HepG2 (cell line): Measurements from ENCODE around the gene KTI12. TPM values are rescaled to one million over a fixed set of nuclear protein-coding genes. Genes with fewer than 3 reads are reported as not detected.

Source experiments
- CENPT ChIP-seq: sonication (generic); formaldehyde crosslinking; IDR thresholded peaks from 2 replicates; pipeline ENCODE4 v1.8.0; 2022; ENCODE audit warnings: low read depth, mild to moderate bottlenecking, moderate library complexity, missing genetic modification reagents
- CHD2 ChIP-seq: IDR thresholded peaks from 2 replicates; pipeline ENCODE4 v1.6.1; 2011; ENCODE audit warnings: low read depth, low read length, improper control_type of control experiment
- ERF ChIP-seq: IDR thresholded peaks from 2 replicates; pipeline ENCODE4 v1.6.1; 2018; ENCODE audit warnings: missing biosample characterization, missing genetic modification reagents
- FOXA3 ChIP-seq: IDR thresholded peaks from 2 replicates; pipeline ENCODE4 v1.6.1; 2016; ENCODE audit warnings: missing genetic modification reagents, missing compliant biosample characterization
- FOXM1 ChIP-seq: sonication (generic); formaldehyde crosslinking; IDR thresholded peaks from 2 replicates; pipeline ENCODE4 v1.5.0; 2020; ENCODE audit warnings: missing genetic modification reagents
- HOXA3 ChIP-seq: sonication (generic); formaldehyde crosslinking; IDR thresholded peaks from 2 replicates; pipeline ENCODE4 v1.5.0; 2020; ENCODE audit warnings: missing genetic modification reagents
- KAT2B ChIP-seq: fragments of 150-350 bp; IDR thresholded peaks from 2 replicates; pipeline ENCODE4 v1.6.1; 2014; ENCODE audit warnings: low read depth, low read length, borderline replicate concordance
- NFKBIZ ChIP-seq: IDR thresholded peaks from 2 replicates; pipeline ENCODE4 v1.6.1; 2018; ENCODE audit warnings: missing genetic modification reagents, missing compliant biosample characterization
- NONO ChIP-seq, 2 experiments: fragments of 450-650 bp in 1 of 2; sonication (generic) in 1 of 2; formaldehyde crosslinking in 1 of 2; IDR thresholded peaks in 1 of 2; conservative IDR thresholded peaks in 1 of 2; 2 replicates each; pipeline versions ENCODE4 v1.6.1 to v1.8.0; 2017 to 2022; ENCODE audit warnings: mild to moderate bottlenecking in 1 of 2, missing genetic modification reagents in 1 of 2, moderate library complexity in 1 of 2
- PRPF4 ChIP-seq: fragments of 200-400 bp; formaldehyde crosslinking; IDR thresholded peaks from 2 replicates; pipeline ENCODE4 v1.6.1; 2016; ENCODE audit warnings: low read length, low read depth; ENCODE audit not compliant: poor library complexity, severe bottlenecking
- REL ChIP-seq: sonication (generic); formaldehyde crosslinking; conservative IDR thresholded peaks from 2 replicates; pipeline ENCODE4 v1.8.0; 2022; ENCODE audit warnings: mild to moderate bottlenecking, missing genetic modification reagents, moderate library complexity
- SIX1 ChIP-seq: sonication (generic); formaldehyde crosslinking; IDR thresholded peaks from 2 replicates; pipeline ENCODE4 v1.4.0; 2020; ENCODE audit warnings: missing genetic modification reagents, borderline replicate concordance
- SMARCE1 ChIP-seq: fragments of 450-650 bp; IDR thresholded peaks from 2 replicates; pipeline ENCODE4 v1.6.1; 2017; ENCODE audit warnings: borderline replicate concordance
- ZNF12 ChIP-seq: sonication (generic); formaldehyde crosslinking; IDR thresholded peaks from 2 replicates; pipeline ENCODE4 v1.5.0; 2020; ENCODE audit warnings: missing genetic modification reagents
- ZNF251 ChIP-seq: sonication (generic); formaldehyde crosslinking; IDR thresholded peaks from 2 replicates; pipeline ENCODE4 v1.9.0; 2021; ENCODE audit warnings: mild to moderate bottlenecking, missing genetic modification reagents
- ZNF335 ChIP-seq: sonication (generic); formaldehyde crosslinking; IDR thresholded peaks from 2 replicates; pipeline ENCODE4 v1.4.0; 2020; ENCODE audit warnings: missing genetic modification reagents
- ZNF552 ChIP-seq: sonication (generic); formaldehyde crosslinking; IDR thresholded peaks from 2 replicates; pipeline ENCODE4 v1.9.0; 2022; ENCODE audit warnings: missing genetic modification reagents, mild to moderate bottlenecking, borderline replicate concordance
- ZNF777 ChIP-seq: sonication (generic); formaldehyde crosslinking; IDR thresholded peaks from 2 replicates; pipeline ENCODE4 v1.4.0; 2020; ENCODE audit warnings: missing genetic modification reagents
- polyA plus RNA-seq, 8 experiments: library from polyadenylated mRNA; depleted of rRNA in 3 of 8; stranded (reverse) in 7 of 8; unstranded in 1 of 8; fragments of >200 nt; fragmentation: Illumina TruSeq in 4 of 8; extraction: Trizol in 4 of 8; gene quantifications; 2 replicates each; pipeline versions ENCODE4 v1.2.1 to v1.2.3, GENCODE V29; 2011 to 2016; ENCODE audit warnings: low read depth in 4 of 8, missing spikeins in 1 of 8, mixed read lengths in 1 of 8; ENCODE audit not compliant: insufficient read depth in 1 of 8
- total RNA-seq, 5 experiments: library from RNA; depleted of rRNA; stranded (reverse); fragments of >200 nt; fragmentation: Illumina TruSeq; extraction: Trizol; gene quantifications; 2 replicates each; pipeline ENCODE4 v1.2.3, GENCODE V29; 2016; ENCODE audit warnings: low read depth in 1 of 5
- TF ChIP-seq, protein P1 (sequence below): sonication (generic); formaldehyde crosslinking; IDR thresholded peaks from 2 replicates; pipeline ENCODE4 v1.4.0; 2020; ENCODE audit warnings: missing genetic modification reagents, mild to moderate bottlenecking, borderline replicate concordance
- TF ChIP-seq, protein P2 (sequence below), 2 experiments: sonication (generic) in 1 of 2; formaldehyde crosslinking in 1 of 2; IDR thresholded peaks; 2 replicates each; pipeline versions ENCODE4 v1.4.0 to v1.6.1; 2018 to 2020; ENCODE audit warnings: missing genetic modification reagents in 2 of 2, borderline replicate concordance in 1 of 2, low read depth in 1 of 2, mild to moderate bottlenecking in 1 of 2, missing biosample characterization in 1 of 2
- TF ChIP-seq, protein P3 (sequence below): sonication (generic); formaldehyde crosslinking; IDR thresholded peaks from 2 replicates; pipeline ENCODE4 v1.5.0; 2020; ENCODE audit warnings: mild to moderate bottlenecking, missing genetic modification reagents, borderline replicate concordance
- TF ChIP-seq, protein P4 (sequence below): sonication (generic); formaldehyde crosslinking; IDR thresholded peaks from 2 replicates; pipeline ENCODE4 v1.5.0; 2020; ENCODE audit warnings: missing genetic modification reagents

KTI12 gene
- total and polyA plus RNA-seq, 2 of the 13 experiments (the other 11 are each of a cell fraction or from before 2014, with no cell fraction given) = 7.4 to 10.2 TPM

DNA sequence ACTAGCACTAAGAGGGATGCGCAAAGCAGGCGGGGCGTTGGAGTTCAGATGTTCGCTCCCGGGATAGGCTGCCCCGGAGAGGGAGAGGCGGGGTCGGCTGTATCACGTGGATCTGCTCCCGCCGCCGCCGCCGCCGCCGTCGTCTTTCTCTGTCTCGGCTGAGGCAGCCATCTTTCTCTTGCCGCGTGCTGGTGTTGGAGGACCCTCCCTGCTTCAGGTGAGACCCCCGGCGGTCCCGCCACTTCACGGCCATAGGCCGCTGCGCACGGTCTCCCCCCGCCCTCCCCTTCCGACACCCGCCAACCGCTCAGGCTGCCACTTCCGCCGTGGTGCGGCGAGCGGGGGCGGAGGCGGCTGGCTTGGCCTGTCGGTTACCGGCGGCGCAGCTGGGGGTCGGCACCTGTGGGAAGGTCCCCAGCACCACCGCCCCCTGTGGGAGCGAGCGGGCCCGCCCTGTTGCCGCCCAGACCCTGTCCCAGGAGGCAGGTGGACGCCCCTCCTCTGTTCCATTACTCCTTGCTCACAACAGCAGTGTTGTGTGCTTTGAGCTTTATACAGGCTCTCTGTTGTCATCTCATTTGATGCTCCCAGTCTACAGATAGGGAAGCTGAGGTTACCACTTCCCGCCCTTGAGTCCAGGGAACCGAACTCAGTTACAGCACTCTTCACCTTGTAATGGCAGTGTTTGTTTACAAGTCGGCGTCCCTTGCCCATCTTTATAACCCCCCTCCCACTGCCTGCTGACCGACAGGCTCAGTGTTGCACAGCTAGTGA, 22.7 kb upstream of the KTI12 start, which contains the start of gene BTF3L4 (continued):
- TF ChIP-seq CHD2 = no peak
- peak; percentile 62; the same call in 1 of the 2 replicates for TF ChIP-seq HOXA3 (CRISPR knock-in tag)
- no peak for TF ChIP-seq NFKBIZ (CRISPR knock-in tag)
- no peak for TF ChIP-seq ZNF335
- TF ChIP-seq SMARCE1 = no peak
- no peak for TF ChIP-seq FOXM1 (CRISPR knock-in tag)
- no peak for TF ChIP-seq NONO (IDR thresholded peaks at IDR 0.05)
- TF ChIP-seq NONO (CRISPR knock-in tag; conservative IDR thresholded peaks at IDR 0.05) = peak; percentile 83
- TF ChIP-seq, protein P1, sequence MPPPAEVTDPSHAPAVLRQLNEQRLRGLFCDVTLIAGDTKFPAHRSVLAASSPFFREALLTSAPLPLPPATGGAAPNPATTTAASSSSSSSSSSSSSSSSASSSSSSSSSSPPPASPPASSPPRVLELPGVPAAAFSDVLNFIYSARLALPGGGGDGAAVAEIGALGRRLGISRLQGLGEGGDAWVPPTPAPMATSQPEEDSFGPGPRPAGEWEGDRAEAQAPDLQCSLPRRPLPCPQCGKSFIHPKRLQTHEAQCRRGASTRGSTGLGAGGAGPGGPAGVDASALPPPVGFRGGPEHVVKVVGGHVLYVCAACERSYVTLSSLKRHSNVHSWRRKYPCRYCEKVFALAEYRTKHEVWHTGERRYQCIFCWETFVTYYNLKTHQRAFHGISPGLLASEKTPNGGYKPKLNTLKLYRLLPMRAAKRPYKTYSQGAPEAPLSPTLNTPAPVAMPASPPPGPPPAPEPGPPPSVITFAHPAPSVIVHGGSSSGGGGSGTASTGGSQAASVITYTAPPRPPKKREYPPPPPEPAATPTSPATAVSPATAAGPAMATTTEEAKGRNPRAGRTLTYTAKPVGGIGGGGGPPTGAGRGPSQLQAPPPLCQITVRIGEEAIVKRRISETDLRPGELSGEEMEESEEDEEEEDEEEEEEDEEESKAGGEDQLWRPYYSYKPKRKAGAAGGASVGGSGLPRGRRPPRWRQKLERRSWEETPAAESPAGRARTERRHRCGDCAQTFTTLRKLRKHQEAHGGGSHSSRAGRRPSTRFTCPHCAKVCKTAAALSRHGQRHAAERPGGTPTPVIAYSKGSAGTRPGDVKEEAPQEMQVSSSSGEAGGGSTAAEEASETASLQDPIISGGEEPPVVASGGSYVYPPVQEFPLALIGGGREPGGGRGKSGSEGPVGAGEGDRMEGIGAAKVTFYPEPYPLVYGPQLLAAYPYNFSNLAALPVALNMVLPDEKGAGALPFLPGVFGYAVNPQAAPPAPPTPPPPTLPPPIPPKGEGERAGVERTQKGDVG (CRISPR knock-in tag) = peak; percentile 32; the same call in 1 of the 2 replicates
- TF ChIP-seq ERF (CRISPR knock-in tag) = no peak; the same call in 1 of the 2 replicates
- TF ChIP-seq, protein P2, sequence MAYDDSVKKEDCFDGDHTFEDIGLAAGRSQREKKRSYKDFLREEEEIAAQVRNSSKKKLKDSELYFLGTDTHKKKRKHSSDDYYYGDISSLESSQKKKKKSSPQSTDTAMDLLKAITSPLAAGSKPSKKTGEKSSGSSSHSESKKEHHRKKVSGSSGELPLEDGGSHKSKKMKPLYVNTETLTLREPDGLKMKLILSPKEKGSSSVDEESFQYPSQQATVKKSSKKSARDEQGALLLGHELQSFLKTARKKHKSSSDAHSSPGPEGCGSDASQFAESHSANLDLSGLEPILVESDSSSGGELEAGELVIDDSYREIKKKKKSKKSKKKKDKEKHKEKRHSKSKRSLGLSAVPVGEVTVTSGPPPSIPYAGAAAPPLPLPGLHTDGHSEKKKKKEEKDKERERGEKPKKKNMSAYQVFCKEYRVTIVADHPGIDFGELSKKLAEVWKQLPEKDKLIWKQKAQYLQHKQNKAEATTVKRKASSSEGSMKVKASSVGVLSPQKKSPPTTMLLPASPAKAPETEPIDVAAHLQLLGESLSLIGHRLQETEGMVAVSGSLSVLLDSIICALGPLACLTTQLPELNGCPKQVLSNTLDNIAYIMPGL (CRISPR knock-in tag; IDR thresholded peaks at IDR 0.05; ENCODE audit: borderline replicate concordance in 1 of 2, low read depth in 1 of 2) = peak in 1 of 2 experiments; percentile 55; a peak in 3 of 4 replicates
- TF ChIP-seq PRPF4 = no peak
- TF ChIP-seq FOXA3 = no peak
- 0 out of 2 replicates have a peak, but pooled peaks have one; percentile 43 for TF ChIP-seq ZNF777
- no peak for TF ChIP-seq ZNF251
- no peak for TF ChIP-seq CENPT (CRISPR knock-in tag)
- TF ChIP-seq, protein P3, sequence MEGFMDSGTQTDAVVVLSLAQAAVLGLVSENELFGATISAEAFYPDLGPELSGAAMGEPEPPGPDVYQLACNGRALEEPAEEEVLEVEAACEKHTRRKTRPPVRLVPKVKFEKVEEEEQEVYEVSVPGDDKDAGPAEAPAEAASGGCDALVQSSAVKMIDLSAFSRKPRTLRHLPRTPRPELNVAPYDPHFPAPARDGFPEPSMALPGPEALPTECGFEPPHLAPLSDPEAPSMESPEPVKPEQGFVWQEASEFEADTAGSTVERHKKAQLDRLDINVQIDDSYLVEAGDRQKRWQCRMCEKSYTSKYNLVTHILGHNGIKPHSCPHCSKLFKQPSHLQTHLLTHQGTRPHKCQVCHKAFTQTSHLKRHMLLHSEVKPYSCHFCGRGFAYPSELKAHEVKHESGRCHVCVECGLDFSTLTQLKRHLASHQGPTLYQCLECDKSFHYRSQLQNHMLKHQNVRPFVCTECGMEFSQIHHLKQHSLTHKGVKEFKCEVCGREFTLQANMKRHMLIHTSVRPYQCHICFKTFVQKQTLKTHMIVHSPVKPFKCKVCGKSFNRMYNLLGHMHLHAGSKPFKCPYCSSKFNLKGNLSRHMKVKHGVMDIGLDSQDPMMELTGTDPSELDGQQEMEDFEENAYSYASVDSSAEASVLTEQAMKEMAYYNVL = 0 out of 2 replicates have a peak, but pooled peaks have one; percentile 52
- no peak for TF ChIP-seq KAT2B
- TF ChIP-seq ZNF12 (CRISPR knock-in tag) = no peak
- TF ChIP-seq REL = no peak
- no peak for TF ChIP-seq SIX1 (CRISPR knock-in tag)
- TF ChIP-seq, protein P4, sequence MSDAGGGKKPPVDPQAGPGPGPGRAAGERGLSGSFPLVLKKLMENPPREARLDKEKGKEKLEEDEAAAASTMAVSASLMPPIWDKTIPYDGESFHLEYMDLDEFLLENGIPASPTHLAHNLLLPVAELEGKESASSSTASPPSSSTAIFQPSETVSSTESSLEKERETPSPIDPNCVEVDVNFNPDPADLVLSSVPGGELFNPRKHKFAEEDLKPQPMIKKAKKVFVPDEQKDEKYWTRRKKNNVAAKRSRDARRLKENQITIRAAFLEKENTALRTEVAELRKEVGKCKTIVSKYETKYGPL = no peak
- TF ChIP-seq ZNF552 = no peak
